LHCN-M2 (cell line): Measurements from ENCODE around the gene MR1. TPM values are rescaled to one million over a fixed set of nuclear protein-coding genes. Genes with fewer than 3 reads are reported as not detected.

ENCODE experiments used
- DNase-seq: peaks from one replicate; pipeline ENCODE4 v3.0.0-alpha.2; 2012; ENCODE audit warnings: low read depth
- polyA plus RNA-seq: library from polyadenylated mRNA; unstranded; fragments of >200 nt; gene quantifications from one replicate; pipeline ENCODE4 v1.2.1, GENCODE V29; 2012; ENCODE audit warnings: missing spikeins
- total RNA-seq: library from RNA; depleted of rRNA; stranded (reverse); fragments of >200 nt; gene quantifications from 2 replicates; pipeline ENCODE4 v1.2.3, GENCODE V29; 2014; rRNA removed

Gene MR1
- 16.5 and 16.9 TPM in 2 replicates for total RNA-seq
- polyA plus RNA-seq = 20.0 TPM

GRCh38 chr1:181033799-181034451 lies at the start of gene MR1:
Gene MR1, plus strand, starts transcription at chr1:181033983. Its CDS starts 25 bp downstream, at chr1:181034008.
- peak; percentile 88 for DNase-seq

DNA sequence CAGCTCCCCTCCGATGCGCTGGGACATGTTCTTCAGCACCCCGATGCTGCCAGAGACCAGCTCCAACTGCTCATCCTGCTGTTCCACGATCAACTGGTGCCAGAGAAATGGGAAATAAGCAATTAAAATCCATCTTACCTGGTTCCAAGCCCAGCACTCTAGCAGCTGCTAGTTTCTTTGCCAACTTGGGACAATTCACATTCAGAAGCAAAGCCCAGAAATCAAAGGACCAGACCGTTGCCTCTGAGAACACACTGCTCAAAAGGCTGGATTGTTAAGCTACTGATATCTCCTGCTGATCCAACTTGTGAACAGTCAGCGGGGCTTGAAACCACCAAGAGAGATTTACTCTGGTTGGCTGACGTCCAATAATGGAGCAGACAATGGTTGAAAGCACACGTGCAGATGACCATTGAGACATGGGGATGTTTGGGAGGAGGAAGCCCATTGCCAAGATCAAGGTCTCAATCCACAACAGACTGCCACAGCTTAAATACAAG lies 45.5 kb upstream of the MR1 start:
- no peak for DNase-seq

DNA sequence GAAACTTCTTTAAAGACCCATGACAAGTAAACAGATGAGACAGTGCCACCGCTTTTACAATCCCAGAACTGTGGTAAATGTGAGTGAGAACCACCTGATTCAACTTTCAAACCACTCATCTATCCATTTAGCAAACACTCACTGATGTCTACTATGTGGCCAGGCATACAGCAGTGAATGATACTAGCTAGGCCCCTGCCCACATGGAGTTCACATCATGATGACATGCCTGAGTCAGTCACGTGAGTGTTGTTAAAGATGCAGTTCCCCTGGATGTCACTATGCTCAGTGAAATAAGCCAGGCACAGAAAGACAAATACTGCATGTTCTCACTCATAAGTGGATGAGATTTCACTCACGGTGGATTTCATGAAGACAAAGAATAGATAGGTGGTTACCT lies 39.5 kb upstream of the MR1 start:
- DNase-seq = peak; percentile 24

GRCh38 chr1:180997843-180998504 lies 35.8 kb upstream of the MR1 start:
- no peak for DNase-seq

DNA sequence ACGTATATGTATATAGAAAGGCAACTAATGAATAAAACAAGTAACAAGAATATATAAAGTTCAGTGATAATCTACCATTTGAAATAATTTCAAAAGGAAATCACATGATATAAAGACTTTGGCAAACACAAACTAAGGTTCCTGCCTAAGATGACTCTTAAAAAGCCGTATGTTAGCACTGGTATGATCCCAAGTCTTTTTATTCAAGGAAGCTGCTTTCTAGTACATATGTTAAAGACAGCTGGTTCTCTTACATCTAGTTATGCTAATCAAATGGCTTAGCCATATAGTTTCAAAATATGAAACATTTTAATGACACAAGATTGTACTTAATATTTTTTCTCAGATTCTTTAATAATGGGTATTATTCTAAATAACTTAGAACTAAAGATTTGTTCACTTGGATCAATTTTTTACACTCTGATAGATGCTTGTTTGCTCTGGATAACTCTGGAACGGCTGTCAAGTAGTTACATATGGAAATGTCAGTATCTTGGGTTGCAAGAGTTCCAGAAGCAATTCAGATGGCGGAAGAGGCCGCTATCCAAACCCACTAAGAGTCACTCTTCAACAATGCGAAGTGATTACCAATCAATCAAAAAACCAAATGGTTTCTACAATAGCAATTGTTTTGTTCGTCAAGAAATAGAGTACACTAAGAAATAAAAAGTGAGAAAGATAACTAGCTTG lies 32.5 kb upstream of the MR1 start:
- no peak for DNase-seq

DNA sequence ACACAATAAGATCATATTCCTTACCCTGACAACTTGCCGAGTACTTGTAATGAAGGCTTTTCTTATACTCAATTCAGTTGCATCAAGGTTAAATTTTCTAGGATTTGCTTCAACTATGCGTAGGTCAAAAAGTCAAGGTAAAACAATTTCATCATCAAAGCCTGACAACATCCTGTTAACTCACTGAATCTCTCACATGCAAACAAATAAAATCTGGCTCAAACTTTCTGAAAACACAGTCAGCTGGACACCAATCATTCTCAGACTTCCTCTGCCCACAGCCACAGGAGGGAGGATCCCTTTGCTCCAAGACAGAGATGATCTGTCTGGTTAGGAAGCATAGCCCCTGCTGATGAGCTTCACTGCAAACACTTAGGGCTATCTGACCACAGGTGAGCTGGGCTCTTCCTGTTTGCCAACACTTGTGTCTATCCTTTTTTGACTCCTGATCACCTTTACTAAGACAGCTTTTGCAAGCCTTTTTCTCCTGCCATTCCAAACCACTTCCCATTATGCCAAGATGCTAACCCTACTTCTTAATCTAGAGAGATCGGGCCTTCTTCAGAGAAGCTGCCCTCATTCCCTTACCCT lies 31.1 kb upstream of the MR1 start:
- DNase-seq = no peak

DNA sequence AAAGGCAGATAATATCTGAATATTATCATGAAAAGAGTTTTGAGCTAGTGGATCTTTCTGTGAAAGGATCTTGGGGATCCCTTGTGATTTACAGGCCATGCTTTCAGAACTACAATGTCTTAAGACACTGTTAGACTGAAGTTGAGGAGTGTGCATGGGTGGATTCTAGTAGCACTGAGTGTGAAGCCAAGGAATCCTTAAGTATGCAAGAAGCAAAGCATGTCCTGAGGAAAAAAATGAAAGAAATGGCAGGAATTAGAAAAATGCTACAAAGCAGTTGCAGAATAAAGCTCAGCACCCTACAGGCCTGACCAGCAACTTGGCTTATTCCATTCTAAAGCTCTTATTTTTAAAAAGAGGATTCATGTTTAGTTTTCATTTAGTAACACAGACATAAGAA lies 23.0 kb upstream of the MR1 start:
- no peak for DNase-seq

DNA sequence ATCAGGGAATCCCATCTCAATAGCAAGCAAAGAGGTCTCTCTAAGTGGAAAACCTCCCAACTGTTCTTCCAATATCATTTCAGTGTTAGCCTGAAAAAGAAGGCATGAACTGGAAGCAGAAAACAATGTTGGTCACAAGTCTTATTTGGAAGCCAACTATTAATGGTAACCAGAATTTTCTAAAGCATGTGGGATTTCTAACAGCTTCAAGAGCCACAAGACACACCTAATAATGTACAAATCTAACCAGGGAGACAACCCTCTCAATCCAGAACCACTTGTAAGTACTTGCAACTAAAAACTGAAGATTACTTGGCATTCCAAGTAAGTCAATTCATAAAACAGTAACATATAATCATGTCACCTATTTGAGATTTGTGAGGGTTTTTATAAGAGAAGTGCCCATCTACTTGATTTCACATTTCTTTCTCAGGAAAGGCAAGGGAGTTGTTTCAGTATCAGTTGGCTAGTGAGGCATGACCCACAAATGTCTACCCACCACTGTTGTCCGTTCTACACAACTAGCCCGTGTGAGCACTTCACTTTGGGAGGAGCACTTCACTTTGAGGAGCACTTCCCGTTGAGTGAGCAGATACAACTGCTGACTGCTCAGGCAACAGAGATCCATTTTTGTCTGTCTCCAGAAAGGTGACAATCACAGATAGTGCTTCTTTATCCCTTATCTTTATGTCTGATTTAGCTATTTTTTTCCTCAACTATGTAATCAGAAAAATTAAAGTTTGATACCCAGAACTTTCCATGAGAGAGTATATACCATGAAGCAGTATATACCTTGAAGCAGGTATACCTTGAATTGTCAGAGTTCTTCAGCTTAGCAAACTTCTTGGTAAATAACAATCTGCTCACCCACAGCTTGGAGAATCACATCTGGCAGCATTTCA lies 22.2 kb upstream of the MR1 start:
- DNase-seq = no peak

GRCh38 chr1:181012203-181012745 lies 21.5 kb upstream of the MR1 start:
- DNase-seq = no peak

- peak; percentile 28 for DNase-seq
Measured at GRCh38 chr1:181013144-181013543, 20.6 kb upstream of the MR1 start.

DNA sequence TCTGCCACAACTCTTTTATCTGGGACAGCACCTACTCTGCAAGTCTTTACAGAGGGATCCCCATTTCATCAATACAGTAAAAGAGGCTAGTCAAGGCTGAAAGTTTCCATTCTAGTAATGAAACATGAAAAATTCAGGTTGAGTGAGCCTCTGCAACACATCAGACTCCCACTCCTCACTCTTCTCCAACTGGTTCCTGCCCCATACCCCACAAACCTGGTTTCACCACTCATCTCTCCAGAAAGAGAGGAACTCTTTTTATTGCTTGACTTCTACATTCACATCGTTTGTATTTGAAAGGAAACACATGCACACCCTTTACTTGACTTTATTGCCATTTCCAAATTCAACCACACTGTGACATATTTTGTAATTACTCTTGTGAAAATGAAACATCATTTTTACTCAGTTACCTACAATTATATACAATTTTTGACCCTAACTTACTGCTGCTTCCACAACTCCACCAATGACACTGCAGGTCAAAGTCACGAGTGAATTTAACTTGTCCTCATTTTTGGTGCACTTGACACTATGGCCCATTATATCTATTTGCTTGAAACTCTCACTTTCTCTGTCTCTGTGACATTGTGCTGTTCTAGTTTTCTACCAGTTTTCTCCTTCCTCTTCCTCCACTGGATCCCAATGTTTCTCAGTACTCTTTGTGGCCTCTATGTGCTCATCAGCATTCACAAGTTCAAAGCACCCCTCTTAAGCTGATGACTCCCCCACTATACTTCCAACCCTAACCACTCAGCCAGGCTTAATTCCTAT lies 19.1 kb upstream of the MR1 start:
- DNase-seq = no peak

- no peak for DNase-seq
Measured at GRCh38 chr1:181015251-181015615, 18.6 kb upstream of the MR1 start.

DNA sequence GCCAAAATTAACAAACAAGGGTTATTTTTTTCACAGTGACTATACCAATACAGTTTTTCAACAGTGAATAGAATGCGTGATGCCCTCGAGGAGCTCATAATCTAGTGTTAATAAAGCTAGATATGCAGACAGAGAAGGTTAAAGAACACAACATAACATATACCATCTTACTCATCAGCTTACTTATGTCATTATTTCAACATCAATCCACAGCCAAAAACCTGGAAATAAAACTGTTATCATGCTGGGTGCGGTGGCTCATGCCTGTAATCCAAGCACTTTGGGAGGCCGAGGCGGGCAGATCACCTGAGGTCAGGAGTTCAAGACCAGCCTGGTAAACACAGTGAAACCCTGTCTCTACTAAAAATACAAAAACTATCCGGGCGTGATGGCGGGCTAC lies 17.2 kb upstream of the MR1 start:
- no peak for DNase-seq

DNA sequence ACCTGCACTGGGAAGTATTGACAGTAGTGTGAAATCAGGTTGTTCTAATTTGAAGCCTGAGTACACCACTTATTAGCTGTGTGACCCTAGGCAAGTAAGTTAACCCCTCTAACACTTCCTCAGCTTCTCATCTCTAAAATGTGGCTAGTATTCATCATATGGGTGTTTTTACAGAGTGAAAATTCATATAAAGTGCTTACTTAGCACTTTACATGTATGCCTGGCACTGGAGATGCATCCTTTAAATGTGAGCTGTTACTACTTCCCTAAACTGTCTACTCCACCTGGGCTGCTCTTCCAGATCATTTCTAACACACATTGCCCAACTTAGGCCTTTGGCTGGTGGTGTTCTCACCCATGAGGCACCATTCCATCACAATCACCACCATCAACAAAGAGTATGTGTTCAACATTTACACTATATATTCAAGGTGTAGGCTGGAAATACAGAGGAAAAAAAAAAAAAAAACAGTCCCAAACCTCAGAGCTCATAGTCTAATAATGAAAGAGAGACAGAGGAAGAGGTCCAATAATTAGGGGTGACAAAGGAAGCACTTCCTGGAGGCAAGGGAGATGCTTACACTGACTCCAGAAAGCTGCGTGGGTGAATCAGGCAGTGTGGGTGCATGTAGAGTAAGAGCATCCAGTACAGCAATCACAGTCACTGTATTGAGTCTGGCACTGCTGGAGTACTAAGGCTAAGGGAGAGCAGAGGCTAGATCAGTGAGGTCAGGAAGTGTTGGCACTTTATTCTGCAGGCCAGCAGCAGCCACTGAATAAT lies 14.7 kb upstream of the MR1 start:
- no peak for DNase-seq

DNA sequence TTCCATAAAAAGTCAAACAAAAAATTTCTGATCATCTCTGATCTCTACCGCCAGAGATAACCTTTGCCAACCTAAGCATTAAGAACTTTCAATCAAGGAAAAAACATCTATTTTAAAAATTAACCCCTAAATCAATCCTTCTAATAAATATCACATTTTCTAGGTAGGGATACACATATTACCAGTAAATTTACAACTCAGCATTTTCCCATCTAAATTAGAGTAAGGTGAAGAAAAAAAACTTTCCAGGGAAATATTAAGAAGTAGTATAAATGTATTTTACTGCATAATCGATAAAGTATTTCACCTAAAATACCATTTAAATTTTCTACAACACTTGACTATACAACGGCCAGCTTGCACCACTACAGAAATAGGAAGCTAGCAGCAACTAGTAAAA lies 12.6 kb upstream of the MR1 start:
- no peak for DNase-seq

DNA sequence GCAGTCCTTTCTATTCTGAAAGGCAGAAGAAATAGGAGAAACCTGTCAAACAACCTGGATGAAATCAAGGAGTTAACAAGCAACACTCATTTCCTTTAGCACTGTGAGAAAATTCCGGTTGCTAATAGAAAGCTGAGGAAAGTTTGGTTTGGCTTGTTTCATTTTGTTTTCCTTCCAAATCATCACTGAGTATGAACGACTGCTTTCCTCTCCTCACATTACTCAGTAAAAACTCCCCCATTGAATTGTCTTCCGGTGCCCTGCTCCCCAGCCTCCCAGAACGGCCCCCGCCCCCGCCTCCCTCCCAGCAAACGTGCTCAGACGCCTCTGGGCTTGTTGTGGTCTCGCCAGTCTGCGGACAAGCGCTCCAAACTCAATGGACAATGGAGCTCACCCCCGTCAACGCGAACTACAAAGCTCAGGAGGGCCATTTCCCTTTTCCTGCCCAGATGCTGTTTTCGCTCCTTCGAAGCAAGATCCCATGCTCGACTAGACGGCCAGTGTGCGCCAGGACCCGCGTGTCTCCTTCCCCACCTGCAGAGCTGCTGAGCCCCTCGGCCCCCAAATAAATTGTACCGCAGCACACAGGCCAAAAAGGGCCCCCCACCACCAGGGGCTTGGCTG lies 11.9 kb upstream of the MR1 start:
- DNase-seq = peak; percentile 64

DNA sequence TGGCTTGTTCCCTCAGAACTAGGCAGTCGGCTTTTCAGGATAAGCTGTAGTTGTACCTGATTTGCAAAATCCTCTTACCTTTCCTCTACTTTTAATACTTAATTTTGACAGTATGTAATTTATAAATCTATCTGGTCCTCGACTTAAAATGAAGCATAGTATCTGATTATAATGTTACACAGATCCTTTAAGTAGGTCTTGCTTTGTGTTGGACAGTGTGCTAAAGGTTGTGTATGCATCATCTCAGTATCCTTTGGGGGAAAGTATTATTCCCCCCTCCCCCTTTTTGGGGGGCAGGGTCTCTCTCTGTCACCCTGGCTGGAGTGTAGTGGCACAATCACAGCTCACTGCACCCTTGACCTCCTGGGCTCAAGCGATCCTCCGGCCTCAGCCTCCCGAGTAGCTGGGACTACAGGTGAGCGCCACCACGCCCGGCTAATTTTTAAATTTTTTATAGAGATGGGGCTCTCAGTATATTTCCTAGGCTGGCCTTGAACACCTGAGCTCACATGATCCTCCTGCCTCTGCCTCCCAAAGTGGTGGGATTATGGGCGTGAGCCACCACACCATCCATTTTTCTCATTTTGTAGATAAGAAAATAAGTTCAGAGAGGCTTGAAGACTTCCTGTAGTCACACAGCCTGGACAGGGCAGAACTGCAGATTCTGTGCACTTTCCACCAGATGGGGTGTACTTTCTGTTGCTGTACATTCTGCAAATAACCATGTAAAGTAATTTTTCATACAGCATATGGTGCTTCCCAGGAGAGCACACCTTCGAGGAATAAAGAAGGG lies 10.3 kb upstream of the MR1 start:
- no peak for DNase-seq

DNA sequence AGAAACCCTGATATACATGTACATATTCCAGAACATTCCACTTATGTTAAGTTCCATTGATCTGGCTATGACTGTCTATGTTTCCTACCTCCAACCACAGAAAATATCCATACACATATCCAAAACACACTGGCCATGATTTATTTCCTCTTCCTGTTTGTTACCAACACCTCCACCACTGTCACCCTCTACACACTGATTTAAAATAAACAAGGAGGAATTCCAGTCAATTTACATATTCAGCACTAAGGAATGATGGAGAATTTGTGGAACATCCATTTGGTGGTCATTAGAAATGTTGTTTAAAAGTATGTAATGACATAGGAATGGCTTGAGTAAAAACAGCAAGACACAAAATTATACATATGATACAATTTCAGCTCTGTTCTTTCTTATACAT lies 5.6 kb upstream of the MR1 start:
- peak; percentile 19 for DNase-seq
